Myocyte (in vitro differentiated cells): ENCODE measurements around the gene PKP4. TPM values are rescaled to one million over a fixed set of nuclear protein-coding genes. Genes with fewer than 3 reads are reported as not detected.
"Not testable (repeated sequence)": the region's sequence is repeated elsewhere in the genome, so short reads cannot be mapped to it uniquely, and the experiment has no call there.

ENCODE experiments used
- DNase-seq: peaks from one replicate; pipeline ENCODE4 v3.0.0-alpha.2; 2012; ENCODE audit warnings: low read depth
- total RNA-seq: library from RNA; depleted of rRNA; stranded (reverse); fragments of >200 nt; gene quantifications from 2 replicates; pipeline ENCODE4 v1.2.3, GENCODE V29; 2014

The PKP4 gene
- total RNA-seq, 1 donor from 2014 or later, result 31.4 TPM

- DNase-seq, result not testable (repeated sequence)
Observed at GRCh38 chr2:158472829-158473228, 16.1 kb downstream of the PKP4 start.

- DNase-seq, result not testable (repeated sequence)
Observed at GRCh38 chr2:158473300-158473699, 16.5 kb downstream of the PKP4 start.

- no peak for DNase-seq
Observed at GRCh38 chr2:158473719-158474392, 17.1 kb downstream of the PKP4 start.

- not testable (repeated sequence) for DNase-seq
Observed at GRCh38 chr2:158474526-158475011, 17.8 kb downstream of the PKP4 start.

- no peak for DNase-seq
Observed at GRCh38 chr2:158477202-158477601, 20.4 kb downstream of the PKP4 start.

GRCh38 chr2:158478237-158478636, 21.5 kb downstream of the PKP4 start:
- DNase-seq, result no peak

- DNase-seq, result no peak
Observed at GRCh38 chr2:158478816-158479215, 22.1 kb downstream of the PKP4 start.

- DNase-seq, result no peak
Observed at GRCh38 chr2:158481116-158481515, 24.4 kb downstream of the PKP4 start.

- no peak for DNase-seq
Observed at GRCh38 chr2:158482594-158482993, 25.8 kb downstream of the PKP4 start.

GRCh38 chr2:158484892-158485556, 28.3 kb downstream of the PKP4 start:
- peak; percentile 52 for DNase-seq

GRCh38 chr2:158486150-158486969, 29.6 kb downstream of the PKP4 start:
- DNase-seq, result no peak

- DNase-seq, result no peak
Observed at GRCh38 chr2:158486970-158487325, 30.2 kb downstream of the PKP4 start.

GRCh38 chr2:158487419-158487818, 30.7 kb downstream of the PKP4 start:
- DNase-seq, result no peak

GRCh38 chr2:158488442-158489216, 31.9 kb downstream of the PKP4 start:
- DNase-seq, result no peak

- DNase-seq, result no peak
Observed at GRCh38 chr2:158489366-158490112, 32.8 kb downstream of the PKP4 start.

GRCh38 chr2:158491072-158491471, 34.3 kb downstream of the PKP4 start:
- no peak for DNase-seq

- peak; percentile 31 for DNase-seq
Observed at GRCh38 chr2:158493458-158493857, 36.7 kb downstream of the PKP4 start.

GRCh38 chr2:158495175-158495574, 38.4 kb downstream of the PKP4 start:
- peak; percentile 27 for DNase-seq

- DNase-seq, result no peak
Observed at GRCh38 chr2:158496986-158497385, 40.2 kb downstream of the PKP4 start.

- DNase-seq, result no peak
Observed at GRCh38 chr2:158497486-158497885, 40.7 kb downstream of the PKP4 start.
